PC-3 (cell line): Measurements from ENCODE around the gene RBM20. TPM values are rescaled to one million over a fixed set of nuclear protein-coding genes. Genes with fewer than 3 reads are reported as not detected.

ENCODE experiments used
- ATAC-seq: fragments of 200-7000 bp; cut with Tn5 transposase; 2 replicates; pipeline ENCODE4 v1.9.1; 2020; ENCODE audit warnings: mild to moderate bottlenecking, moderate library complexity
- BruUV-seq: library from RNA; stranded (reverse); fragments of 400-500 nt; replicated peaks from 2 replicates; lab custom pipeline; 2021; lab: Mats Ljungman, UMichigan
- CTCF ChIA-PET: fragments of 300-600 bp; sonication (Branson Sonifier 250); formaldehyde crosslinking; loops from one replicate; lab custom pipeline; 2022; ENCODE audit warnings: antibody characterized with exemption; lab: Charles Lee
- POLR2A ChIA-PET: fragments of 300-600 bp; sonication (Branson Sonifier 250); formaldehyde crosslinking; loops from one replicate; lab custom pipeline; 2022; ENCODE audit warnings: antibody characterized with exemption; ENCODE audit not compliant: unreplicated experiment; lab: Charles Lee
- DNase-seq: peaks from one replicate; pipeline ENCODE4 v3.0.0-alpha.2; 2015
- H2AFZ ChIP-seq: fragments of 300-600 bp; sonication (generic); 2 replicates; pipeline ENCODE4 v1.6.0; 2016; ENCODE audit warnings: antibody characterized with exemption, low read length
- H3F3A ChIP-seq: fragments of 300-600 bp; sonication (generic); one replicate; pipeline ENCODE4 v1.6.0; 2017; ENCODE audit warnings: antibody characterized with exemption, low read length, control low read depth, mild to moderate bottlenecking; ENCODE audit not compliant: unreplicated experiment
- H3K27ac ChIP-seq: fragments of 300-600 bp; sonication (generic); 2 replicates; pipeline ENCODE4 v1.5.1; 2016; ENCODE audit warnings: mild to moderate bottlenecking, low read length
- H3K27me3 ChIP-seq: fragments of 300-600 bp; sonication (generic); 2 replicates; pipeline ENCODE4 v1.6.1; 2016; ENCODE audit warnings: low read length, mixed read lengths
- H3K36me3 ChIP-seq: fragments of 300-600 bp; sonication (generic); 2 replicates; pipeline ENCODE4 v1.6.1; 2016; ENCODE audit warnings: low read depth, mixed run types, low read length, mixed read lengths
- H3K4me1 ChIP-seq: fragments of 300-600 bp; sonication (generic); 2 replicates; pipeline ENCODE4 v1.5.1; 2016; ENCODE audit warnings: low read length; ENCODE audit not compliant: insufficient read depth
- H3K4me2 ChIP-seq: fragments of 300-600 bp; sonication (generic); 2 replicates; pipeline ENCODE4 v1.6.0; 2016; ENCODE audit warnings: low read length
- H3K4me3 ChIP-seq: fragments of 300-600 bp; sonication (generic); 2 replicates; pipeline ENCODE4 v1.5.1; 2016; ENCODE audit warnings: mild to moderate bottlenecking, low read length, mixed read lengths
- H3K79me2 ChIP-seq: fragments of 300-600 bp; sonication (generic); 2 replicates; pipeline ENCODE4 v1.6.1; 2017; ENCODE audit warnings: low read length, mixed read lengths
- H3K9ac ChIP-seq: fragments of 300-600 bp; sonication (generic); 2 replicates; pipeline ENCODE4 v1.6.0; 2016; ENCODE audit warnings: mild to moderate bottlenecking, low read length
- H3K9me2 ChIP-seq: fragments of 300-600 bp; sonication (generic); replicated peaks from 2 replicates; pipeline ENCODE4 v1.6.1; 2016; ENCODE audit warnings: mixed run types, low read length, mixed read lengths
- H3K9me3 ChIP-seq: fragments of 300-600 bp; sonication (generic); 2 replicates; pipeline ENCODE4 v1.6.1; 2016; ENCODE audit warnings: low read length, mixed read lengths
- H4K20me1 ChIP-seq: fragments of 300-600 bp; sonication (generic); 2 replicates; pipeline ENCODE4 v1.6.1; 2016; ENCODE audit warnings: low read length, mixed read lengths
- EZH2 ChIP-seq: fragments of 300-600 bp; sonication (generic); IDR thresholded peaks from one replicate; pipeline ENCODE4 v1.6.1; 2017; ENCODE audit warnings: antibody characterized with exemption, mild to moderate bottlenecking, low read length; ENCODE audit not compliant: unreplicated experiment
- EZH2phosphoT487 ChIP-seq: fragments of 300-600 bp; sonication (generic); IDR thresholded peaks from 2 replicates; pipeline ENCODE4 v1.6.1; 2018; ENCODE audit warnings: mild to moderate bottlenecking, antibody characterized with exemption, low read length, borderline replicate concordance
- intact Hi-C: fragments of 100-400 bp; cut with micrococcal nuclease; formaldehyde crosslinking; loops from 2 replicates; pipeline ENCODE4 v1.9.0; 2023
- total RNA-seq: library from RNA; depleted of rRNA; stranded (reverse); fragments of >200 nt; gene quantifications from 2 replicates; pipeline ENCODE4 v1.2.3, GENCODE V29; 2014
- TF ChIP-seq, protein P1 (sequence below): fragments of 300-600 bp; sonication (generic); conservative IDR thresholded peaks from 2 replicates; pipeline ENCODE4 v1.5.1; 2017; ENCODE audit warnings: antibody characterized with exemption, low read depth, mild to moderate bottlenecking, low read length

Gene RBM20
- total RNA-seq, 1 experiment from 2014 or later: 0.40 TPM

DNA sequence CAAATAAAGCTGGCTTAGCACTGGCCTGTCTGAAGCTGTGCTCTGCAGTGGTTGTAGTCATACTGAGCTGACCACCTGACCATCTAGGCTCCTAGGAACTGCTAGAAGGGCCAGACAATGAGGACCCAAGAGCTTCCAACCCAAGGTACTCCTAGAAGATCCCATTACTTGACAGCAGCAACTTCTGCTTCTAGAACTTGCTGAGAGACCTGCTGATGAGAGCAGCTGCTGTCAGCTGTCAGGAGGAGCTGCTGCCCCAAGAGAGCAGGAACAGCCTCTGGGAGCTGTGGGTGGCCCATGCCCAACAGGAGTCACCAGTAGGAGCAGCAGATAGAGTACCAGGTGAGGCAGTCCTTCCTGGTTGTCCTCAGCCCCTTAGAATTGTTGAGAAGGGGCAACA, 70.2 kb downstream of the RBM20 start:
- Histone ChIP-seq H3K27ac (no peak overlapping the region), H3K36me3 (no peaks in the 10 kb centered on the region), H3F3A (no peaks in the 10 kb centered on the region), H3K4me2 (no peak overlapping the region), H3K4me1 (no peaks in the 10 kb centered on the region), H3K27me3 (no peaks in the 10 kb centered on the region), H3K79me2 (no peaks in the 10 kb centered on the region), H3K9me2 (no peaks in the 10 kb centered on the region), H3K9ac (no peak overlapping the region), H2AFZ (no peak overlapping the region), H3K9me3 (no peaks in the 10 kb centered on the region), H4K20me1 (no peaks in the 10 kb centered on the region), H3K4me3 (no peak overlapping the region)
- TF ChIP-seq, protein P1, sequence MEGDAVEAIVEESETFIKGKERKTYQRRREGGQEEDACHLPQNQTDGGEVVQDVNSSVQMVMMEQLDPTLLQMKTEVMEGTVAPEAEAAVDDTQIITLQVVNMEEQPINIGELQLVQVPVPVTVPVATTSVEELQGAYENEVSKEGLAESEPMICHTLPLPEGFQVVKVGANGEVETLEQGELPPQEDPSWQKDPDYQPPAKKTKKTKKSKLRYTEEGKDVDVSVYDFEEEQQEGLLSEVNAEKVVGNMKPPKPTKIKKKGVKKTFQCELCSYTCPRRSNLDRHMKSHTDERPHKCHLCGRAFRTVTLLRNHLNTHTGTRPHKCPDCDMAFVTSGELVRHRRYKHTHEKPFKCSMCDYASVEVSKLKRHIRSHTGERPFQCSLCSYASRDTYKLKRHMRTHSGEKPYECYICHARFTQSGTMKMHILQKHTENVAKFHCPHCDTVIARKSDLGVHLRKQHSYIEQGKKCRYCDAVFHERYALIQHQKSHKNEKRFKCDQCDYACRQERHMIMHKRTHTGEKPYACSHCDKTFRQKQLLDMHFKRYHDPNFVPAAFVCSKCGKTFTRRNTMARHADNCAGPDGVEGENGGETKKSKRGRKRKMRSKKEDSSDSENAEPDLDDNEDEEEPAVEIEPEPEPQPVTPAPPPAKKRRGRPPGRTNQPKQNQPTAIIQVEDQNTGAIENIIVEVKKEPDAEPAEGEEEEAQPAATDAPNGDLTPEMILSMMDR: no peak
- no peak for TF ChIP-seq EZH2
- TF ChIP-seq EZH2phosphoT487: no peak
- BruUV-seq: no TSS peak
- POLR2A ChIA-PET: no interaction called here
- CTCF ChIA-PET: no interaction called here
- ATAC-seq: no peak
- intact Hi-C loops: no loop called here
- no peak for DNase-seq

DNA sequence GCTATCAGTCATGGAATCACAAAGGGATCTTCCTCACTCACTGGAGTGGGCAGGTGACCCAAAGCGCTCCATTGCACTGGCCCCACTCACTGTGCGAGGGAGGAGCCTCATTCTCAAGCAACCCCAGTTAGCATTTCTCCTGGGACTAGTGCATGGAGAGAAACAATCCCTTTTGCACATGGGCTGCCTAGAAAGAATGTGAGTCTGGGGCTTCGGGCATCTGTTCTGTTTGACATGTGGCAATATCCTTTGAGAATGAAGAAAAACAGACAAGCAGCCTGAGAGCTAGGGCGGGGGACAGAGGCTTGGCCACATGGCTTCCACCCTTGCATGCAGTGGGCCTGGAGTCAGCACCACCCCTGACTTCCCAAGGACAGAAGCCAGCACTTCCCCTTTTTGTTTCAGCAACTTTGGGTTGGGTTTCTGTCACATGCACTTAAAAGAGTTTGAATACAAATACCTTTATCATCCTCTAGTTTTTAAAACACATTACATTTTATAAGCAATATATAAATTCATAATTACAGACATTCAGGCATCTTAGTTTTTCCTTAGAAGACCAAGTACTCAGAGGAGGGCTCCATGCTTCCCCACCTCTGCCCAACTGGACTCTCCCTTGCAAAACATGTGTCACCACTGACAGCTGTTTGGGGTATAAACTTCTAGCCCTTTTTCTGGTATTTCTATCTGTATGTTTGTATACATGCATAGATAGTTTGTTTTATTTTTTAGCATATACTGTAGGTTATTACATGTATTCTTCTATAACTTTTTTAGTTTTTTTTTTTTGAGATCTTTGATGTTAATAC, 73.8 kb downstream of the RBM20 start:
- H3K79me2 ChIP-seq: no peaks in the 10 kb centered on the region
- H3K27ac ChIP-seq: no peak overlapping the region

More for the DNA sequence above, 73.8 kb downstream of the RBM20 start:
- H3K4me3 ChIP-seq: no peak overlapping the region
- DNase-seq (no peak), ATAC-seq (no peak)
- H3K36me3 ChIP-seq: no peaks in the 10 kb centered on the region
- no peak for TF ChIP-seq EZH2phosphoT487
- no peak for TF ChIP-seq EZH2
- TF ChIP-seq, protein P1: no peak
- H3K9me2 ChIP-seq: no peaks in the 10 kb centered on the region
- no peaks in the 10 kb centered on the region for H4K20me1 ChIP-seq
- POLR2A ChIA-PET: no interaction called here
- no peaks in the 10 kb centered on the region for H3K4me1 ChIP-seq
- no peaks in the 10 kb centered on the region for H3F3A ChIP-seq
- intact Hi-C loops: no loop called here
- no peaks in the 10 kb centered on the region for H3K9me3 ChIP-seq
- H3K27me3 ChIP-seq: no peaks in the 10 kb centered on the region
- no peak overlapping the region for H2AFZ ChIP-seq
- no peak overlapping the region for H3K4me2 ChIP-seq
- no peak overlapping the region for H3K9ac ChIP-seq
- BruUV-seq: no TSS peak
- CTCF ChIA-PET: no interaction called here
